ENCODE results near the gene PRAF2.

The PRAF2 gene

DNA sequence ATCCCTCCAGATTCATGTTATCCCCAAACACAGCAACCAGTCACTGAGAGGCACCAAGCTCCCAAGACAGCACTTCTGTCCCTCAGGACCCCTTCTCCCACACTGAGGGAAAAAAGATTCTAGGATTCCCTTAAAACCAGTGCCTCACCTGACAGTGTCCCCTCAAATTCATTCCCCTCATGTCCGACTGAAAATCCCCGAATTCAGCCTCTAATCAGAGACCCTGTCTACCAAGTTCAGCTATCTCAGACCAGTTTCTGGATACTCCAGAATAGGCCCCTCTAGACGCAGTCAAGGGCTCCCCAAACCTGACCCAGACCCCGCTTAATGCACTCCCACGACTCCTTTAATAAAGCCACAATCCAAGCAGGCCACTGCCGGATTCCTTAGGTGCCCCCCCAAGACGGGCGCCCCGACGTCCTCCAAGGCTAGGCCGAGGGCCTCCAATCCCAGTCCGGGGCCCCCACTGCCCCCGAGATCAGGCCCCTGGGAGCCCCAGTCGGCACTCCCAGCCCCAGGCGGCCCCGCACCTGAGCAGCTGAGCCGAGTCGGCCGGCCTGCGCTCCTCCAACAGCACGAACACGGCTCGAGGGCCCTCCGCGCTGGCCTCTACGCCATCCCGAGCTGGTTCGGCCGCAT lies 31.1 kb downstream of the PRAF2 start:
- H3K36me3 ChIP-seq (ENCODE audit: control insufficient read depth in 2 of 2, insufficient read depth in 2 of 2, low read length in 2 of 2) = peaks cover 8 to 11% of the 10 kb centered on the region in 2 donors
- no peaks in the 10 kb centered on the region for H3K9me3 ChIP-seq (ENCODE audit: control insufficient read depth in 2 of 2, low read length in 2 of 2)
- H3K4me1 ChIP-seq (ENCODE audit: control insufficient read depth, insufficient read depth, low read length) = peaks cover 22% of the 10 kb centered on the region
- H3K27ac ChIP-seq (ENCODE audit: low read length) = peak overlapping the region; percentile 97
- H3K4me3 ChIP-seq (ENCODE audit: low read length in 2 of 2) = peak overlapping the region; percentile 77 to 94
- peaks cover 0 to 3% of the 10 kb centered on the region in 2 donors for H3K27me3 ChIP-seq (ENCODE audit: control insufficient read depth in 1 of 2, insufficient read depth in 2 of 2, low read length in 2 of 2)
- peak overlapping the region; percentile 97 to 99 for H3K9ac ChIP-seq (ENCODE audit: low read length in 2 of 2)

DNA sequence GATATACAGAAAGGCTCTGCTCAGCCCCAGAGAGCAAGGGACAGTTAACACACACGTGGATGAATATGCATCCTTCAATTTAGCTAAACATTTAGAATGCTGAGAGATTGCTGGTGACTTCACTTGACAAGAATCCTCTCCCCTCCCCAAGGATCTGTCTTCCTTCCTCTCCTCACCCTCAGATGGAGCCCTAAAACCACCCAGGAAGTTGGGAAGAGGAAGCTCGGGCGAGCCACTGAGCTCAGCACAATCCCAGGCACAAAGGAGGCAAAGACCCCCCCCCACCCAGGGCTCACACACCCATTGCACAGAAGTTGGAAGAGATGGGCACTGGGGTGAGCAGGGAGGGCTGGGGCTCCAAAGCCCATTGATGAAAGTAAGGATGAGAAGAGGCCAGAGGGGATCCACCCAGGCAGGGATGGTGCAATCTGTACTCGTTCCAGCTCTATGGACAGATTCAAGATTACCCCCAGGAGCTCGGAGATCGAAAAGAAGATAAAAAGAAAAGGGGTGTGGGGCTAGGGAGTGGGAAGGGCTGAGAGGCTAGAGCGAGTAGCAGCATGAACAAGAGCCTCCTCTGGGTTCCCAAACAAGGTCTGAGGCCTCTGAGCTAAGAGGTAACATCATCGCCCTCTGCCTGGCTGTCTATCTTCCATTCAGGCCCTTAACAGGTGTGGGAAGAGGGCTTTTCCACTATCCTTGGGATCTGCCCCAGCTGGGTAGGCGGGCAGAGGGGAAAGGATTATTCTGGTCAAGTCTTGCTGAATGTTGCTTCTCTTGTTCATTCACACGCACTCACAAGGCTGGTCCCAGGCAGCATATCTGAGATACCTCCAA lies 31.8 kb downstream of the PRAF2 start:
- Histone ChIP-seq H3K27me3 (ENCODE audit: control insufficient read depth in 1 of 2, insufficient read depth in 2 of 2, low read length in 2 of 2) (peaks cover 0 to 4% of the 10 kb centered on the region in 2 donors), H3K9me3 (ENCODE audit: control insufficient read depth in 2 of 2, low read length in 2 of 2) (no peaks in the 10 kb centered on the region), H3K36me3 (ENCODE audit: control insufficient read depth in 2 of 2, insufficient read depth in 2 of 2, low read length in 2 of 2) (peaks cover 11 to 16% of the 10 kb centered on the region in 2 donors), H3K27ac (ENCODE audit: low read length) (peak overlapping the region; percentile 97), H3K4me3 (ENCODE audit: low read length in 2 of 2) (peak overlapping the region; percentile 77 to 94), H3K4me1 (ENCODE audit: control insufficient read depth, insufficient read depth, low read length) (peaks cover 22% of the 10 kb centered on the region), H3K9ac (ENCODE audit: low read length in 2 of 2) (peak overlapping the region; percentile 97 to 99)

DNA sequence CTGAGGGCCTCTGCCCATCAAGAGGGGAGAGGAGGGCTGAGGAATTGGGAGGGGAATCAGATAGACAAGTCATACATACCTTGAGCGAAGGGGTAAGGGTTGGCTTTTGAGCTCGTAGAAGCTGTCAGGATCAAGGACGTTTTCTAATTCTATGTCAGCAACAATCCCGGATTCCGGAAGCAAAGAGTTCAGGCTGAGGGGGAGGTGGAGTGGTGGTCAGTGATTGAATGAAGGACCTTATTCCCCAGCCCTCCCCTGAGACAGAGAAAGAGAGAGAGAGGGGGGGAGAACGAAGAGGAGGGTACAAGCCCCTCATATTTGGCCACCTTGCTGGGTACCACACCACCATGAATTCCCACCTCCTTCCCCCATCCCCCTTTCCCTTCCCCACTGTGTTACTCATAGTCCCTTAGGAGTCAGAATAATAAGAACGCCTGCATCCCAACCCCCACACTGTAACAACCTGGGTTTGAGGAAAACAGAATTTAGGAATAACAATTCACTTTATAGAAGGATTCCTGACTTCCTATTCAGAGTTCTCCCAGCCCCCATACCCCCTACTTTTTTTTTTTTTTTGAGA lies 33.3 kb downstream of the PRAF2 start:
- Histone ChIP-seq H3K27me3 (ENCODE audit: control insufficient read depth in 1 of 2, insufficient read depth in 2 of 2, low read length in 2 of 2) (peaks cover 0 to 4% of the 10 kb centered on the region in 2 donors), H3K27ac (ENCODE audit: low read length) (peak overlapping the region; percentile 70), H3K9me3 (ENCODE audit: control insufficient read depth in 2 of 2, low read length in 2 of 2) (no peaks in the 10 kb centered on the region), H3K36me3 (ENCODE audit: control insufficient read depth in 2 of 2, insufficient read depth in 2 of 2, low read length in 2 of 2) (peaks cover 11 to 19% of the 10 kb centered on the region in 2 donors), H3K9ac (ENCODE audit: low read length in 2 of 2) (peak overlapping the region; percentile 21 to 99), H3K4me1 (ENCODE audit: control insufficient read depth, insufficient read depth, low read length) (peaks cover 22% of the 10 kb centered on the region), H3K4me3 (ENCODE audit: low read length in 2 of 2) (peak overlapping the region; percentile 16 to 49)

GRCh38 chrX:49039598-49040375 lies 34.0 kb downstream of the PRAF2 start:
- Histone ChIP-seq H3K4me1 (ENCODE audit: control insufficient read depth, insufficient read depth, low read length) (peaks cover 22% of the 10 kb centered on the region), H3K9me3 (ENCODE audit: control insufficient read depth in 2 of 2, low read length in 2 of 2) (no peaks in the 10 kb centered on the region), H3K9ac (ENCODE audit: low read length in 2 of 2) (peak overlapping the region; percentile 64 to 99), H3K27ac (ENCODE audit: low read length) (peak overlapping the region; percentile 70), H3K27me3 (ENCODE audit: control insufficient read depth in 1 of 2, insufficient read depth in 2 of 2, low read length in 2 of 2) (peaks cover 0 to 4% of the 10 kb centered on the region in 2 donors), H3K4me3 (ENCODE audit: low read length in 2 of 2) (peak overlapping the region; percentile 35 to 49), H3K36me3 (ENCODE audit: control insufficient read depth in 2 of 2, insufficient read depth in 2 of 2, low read length in 2 of 2) (peaks cover 11 to 19% of the 10 kb centered on the region in 2 donors)

GRCh38 chrX:49037883-49038475 lies 35.8 kb downstream of the PRAF2 start:
- Histone ChIP-seq H3K4me1 (ENCODE audit: control insufficient read depth, insufficient read depth, low read length) (peaks cover 30% of the 10 kb centered on the region), H3K4me3 (ENCODE audit: low read length in 2 of 2) (no peak overlapping the region), H3K9me3 (ENCODE audit: control insufficient read depth in 2 of 2, low read length in 2 of 2) (no peaks in the 10 kb centered on the region), H3K36me3 (ENCODE audit: control insufficient read depth in 2 of 2, insufficient read depth in 2 of 2, low read length in 2 of 2) (peaks cover 21 to 32% of the 10 kb centered on the region in 2 donors), H3K27ac (ENCODE audit: low read length) (no peak overlapping the region), H3K27me3 (ENCODE audit: control insufficient read depth in 1 of 2, insufficient read depth in 2 of 2, low read length in 2 of 2) (peaks cover 0 to 4% of the 10 kb centered on the region in 2 donors), H3K9ac (ENCODE audit: low read length in 2 of 2) (no peak overlapping the region)

GRCh38 chrX:49030283-49030682 lies 43.5 kb downstream of the PRAF2 start:
- Histone ChIP-seq H3K4me3 (ENCODE audit: low read length in 2 of 2) (no peak overlapping the region), H3K36me3 (ENCODE audit: control insufficient read depth in 2 of 2, insufficient read depth in 2 of 2, low read length in 2 of 2) (peaks cover 15 to 22% of the 10 kb centered on the region in 2 donors), H3K27ac (ENCODE audit: low read length) (no peak overlapping the region), H3K4me1 (ENCODE audit: control insufficient read depth, insufficient read depth, low read length) (peaks cover 10% of the 10 kb centered on the region), H3K9me3 (ENCODE audit: control insufficient read depth in 2 of 2, low read length in 2 of 2) (no peaks in the 10 kb centered on the region), H3K27me3 (ENCODE audit: control insufficient read depth in 1 of 2, insufficient read depth in 2 of 2, low read length in 2 of 2) (no peaks in the 10 kb centered on the region), H3K9ac (ENCODE audit: low read length in 2 of 2) (no peak overlapping the region)

DNA sequence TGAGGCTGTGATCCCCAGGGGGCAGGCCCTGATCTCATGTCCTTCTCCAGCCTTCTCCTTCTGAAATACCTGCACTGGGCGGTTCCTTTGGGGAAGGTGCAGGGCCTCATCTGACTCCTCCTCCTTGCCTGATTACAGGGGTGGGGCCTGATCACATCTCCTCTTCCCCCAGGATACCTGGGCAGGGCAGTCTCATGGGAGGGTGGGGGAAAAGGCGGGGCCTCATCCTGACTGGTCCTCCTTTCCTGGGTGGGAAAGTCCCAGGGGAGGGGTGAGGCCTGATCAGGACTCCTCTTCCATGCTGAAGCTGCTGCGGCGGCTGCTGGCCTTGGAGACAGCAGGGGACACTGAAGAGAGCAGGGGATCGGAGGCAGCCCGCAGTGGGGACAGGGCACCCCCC lies 43.9 kb downstream of the PRAF2 start:
- no peaks in the 10 kb centered on the region for H3K9me3 ChIP-seq (ENCODE audit: control insufficient read depth in 2 of 2, low read length in 2 of 2)
- no peak overlapping the region for H3K27ac ChIP-seq (ENCODE audit: low read length)
- no peaks in the 10 kb centered on the region for H3K27me3 ChIP-seq (ENCODE audit: control insufficient read depth in 1 of 2, insufficient read depth in 2 of 2, low read length in 2 of 2)
- H3K36me3 ChIP-seq (ENCODE audit: control insufficient read depth in 2 of 2, insufficient read depth in 2 of 2, low read length in 2 of 2) = peaks cover 15 to 22% of the 10 kb centered on the region in 2 donors
- H3K4me3 ChIP-seq (ENCODE audit: low read length in 2 of 2) = no peak overlapping the region
- H3K4me1 ChIP-seq (ENCODE audit: control insufficient read depth, insufficient read depth, low read length) = peaks cover 10% of the 10 kb centered on the region
- no peak overlapping the region for H3K9ac ChIP-seq (ENCODE audit: low read length in 2 of 2)
